Mesenchymal stem cell (in vitro differentiated cells and primary cell): ENCODE results near the gene CTXN2.

ENCODE experiments used
- DNase-seq: peaks from one replicate; pipeline ENCODE4 v3.0.0-alpha.2; 2013
- H2AFZ ChIP-seq: one replicate; pipeline ENCODE4 v1.6.1; 2013; ENCODE audit warnings: low read depth, mild to moderate bottlenecking, control low read depth, inconsistent platforms, low read length, moderate library complexity
- H2AK5ac ChIP-seq: 2 replicates; pipeline ENCODE4 v1.6.1; 2013; ENCODE audit warnings: low read length, moderate library complexity, mild to moderate bottlenecking, inconsistent platforms; ENCODE audit not compliant: severe bottlenecking
- H2BK120ac ChIP-seq: one replicate; pipeline ENCODE4 v1.6.1; 2013; ENCODE audit warnings: low read depth, mild to moderate bottlenecking, inconsistent platforms, low read length, moderate library complexity
- H2BK12ac ChIP-seq, 2 experiments: one replicate each; pipeline ENCODE4 v1.6.1; 2013; ENCODE audit warnings: inconsistent platforms in 2 of 2, low read length in 2 of 2, mild to moderate bottlenecking in 2 of 2, moderate library complexity in 2 of 2, control low read depth in 1 of 2
- H2BK15ac ChIP-seq: one replicate; pipeline ENCODE4 v1.6.1; 2013; ENCODE audit warnings: mild to moderate bottlenecking, low read depth, inconsistent platforms; ENCODE audit not compliant: poor library complexity, severe bottlenecking
- H2BK5ac ChIP-seq: 2 replicates; pipeline ENCODE4 v1.6.1; 2013; ENCODE audit warnings: low read depth, mild to moderate bottlenecking, low read length, control low read depth, inconsistent platforms; ENCODE audit not compliant: poor library complexity, severe bottlenecking
- H3K14ac ChIP-seq, 2 experiments: one replicate each; pipeline ENCODE4 v1.6.1; 2013; ENCODE audit warnings: inconsistent platforms in 2 of 2, low read length in 2 of 2, control low read depth in 1 of 2, mild to moderate bottlenecking in 1 of 2, moderate library complexity in 1 of 2
- H3K18ac ChIP-seq, 2 experiments: one replicate each; pipeline ENCODE4 v1.6.1; 2013; ENCODE audit warnings: inconsistent platforms in 2 of 2, low read length in 2 of 2, control low read depth in 1 of 2, low read depth in 1 of 2, mild to moderate bottlenecking in 1 of 2
- H3K23ac ChIP-seq, 2 experiments: one replicate each; pipeline ENCODE4 v1.6.1; 2013; ENCODE audit warnings: inconsistent platforms in 2 of 2, low read length in 2 of 2, mild to moderate bottlenecking in 2 of 2, moderate library complexity in 2 of 2, control low read depth in 1 of 2
- H3K27ac ChIP-seq: 2 replicates; pipeline ENCODE4 v1.5.1; 2013; ENCODE audit warnings: mild to moderate bottlenecking, moderate library complexity, low read length, control low read depth, inconsistent platforms; ENCODE audit not compliant: poor library complexity, severe bottlenecking
- H3K27me3 ChIP-seq, 2 experiments: 2 replicates each; pipeline versions ENCODE4 v1.6.1 to v1.7.0; 2013; ENCODE audit warnings: low read length in 2 of 2, mild to moderate bottlenecking in 2 of 2, moderate library complexity in 2 of 2, control low read depth in 1 of 2, inconsistent platforms in 1 of 2; ENCODE audit not compliant: control insufficient read depth in 1 of 2, insufficient read depth in 1 of 2
- H3K36me3 ChIP-seq, 2 experiments: 2 replicates each; pipeline versions ENCODE4 v1.6.1 to v1.7.0; 2013; ENCODE audit warnings: low read length in 2 of 2, control low read depth in 1 of 2, inconsistent platforms in 1 of 2, low read depth in 1 of 2, mild to moderate bottlenecking in 1 of 2; ENCODE audit not compliant: insufficient read depth in 2 of 2, control insufficient read depth in 1 of 2
- H3K4ac ChIP-seq, 2 experiments: one replicate each; pipeline ENCODE4 v1.6.1; 2013; ENCODE audit warnings: inconsistent platforms in 2 of 2, low read length in 2 of 2, mild to moderate bottlenecking in 2 of 2, moderate library complexity in 2 of 2, control low read depth in 1 of 2, low read depth in 1 of 2
- H3K4me1 ChIP-seq: 2 replicates; pipeline ENCODE4 v1.6.1; 2013; ENCODE audit warnings: low read depth, low read length, control low read depth; ENCODE audit not compliant: control insufficient read depth, insufficient read depth
- H3K4me2 ChIP-seq: 2 replicates; pipeline ENCODE4 v1.6.1; 2013; ENCODE audit warnings: low read length, mild to moderate bottlenecking, inconsistent platforms; ENCODE audit not compliant: poor library complexity, severe bottlenecking
- H3K4me3 ChIP-seq, 2 experiments: 2 replicates each; pipeline versions ENCODE4 v1.5.1 to v1.7.0; 2013; ENCODE audit warnings: low read length in 2 of 2, mild to moderate bottlenecking in 2 of 2, control low read depth in 1 of 2, low read depth in 1 of 2; ENCODE audit not compliant: insufficient read depth in 1 of 2
- H3K79me1 ChIP-seq: replicated peaks from 2 replicates; pipeline ENCODE4 v1.6.1; 2013; ENCODE audit warnings: mild to moderate bottlenecking, control low read depth, low read length, inconsistent platforms; ENCODE audit not compliant: poor library complexity, severe bottlenecking
- H3K9ac ChIP-seq: 2 replicates; pipeline ENCODE4 v1.7.0; 2013; ENCODE audit warnings: mild to moderate bottlenecking, low read length, moderate library complexity
- H3K9me3 ChIP-seq: 2 replicates; pipeline ENCODE4 v1.7.0; 2013; ENCODE audit warnings: mild to moderate bottlenecking, low read length; ENCODE audit not compliant: control insufficient read depth
- H4K8ac ChIP-seq: one replicate; pipeline ENCODE4 v1.6.1; 2013; ENCODE audit warnings: inconsistent platforms, mild to moderate bottlenecking, low read length, moderate library complexity
- H4K91ac ChIP-seq: one replicate; pipeline ENCODE4 v1.6.1; 2013; ENCODE audit warnings: mild to moderate bottlenecking, low read length, inconsistent platforms
- WGBS: methylation state at CpG from one replicate; pipeline ENCODE4 v1.1.7; 2013; ENCODE audit warnings: mixed read lengths; 5-methylcytosine and 5-hydroxymethylcytosine counted together

The CTXN2 gene

DNA sequence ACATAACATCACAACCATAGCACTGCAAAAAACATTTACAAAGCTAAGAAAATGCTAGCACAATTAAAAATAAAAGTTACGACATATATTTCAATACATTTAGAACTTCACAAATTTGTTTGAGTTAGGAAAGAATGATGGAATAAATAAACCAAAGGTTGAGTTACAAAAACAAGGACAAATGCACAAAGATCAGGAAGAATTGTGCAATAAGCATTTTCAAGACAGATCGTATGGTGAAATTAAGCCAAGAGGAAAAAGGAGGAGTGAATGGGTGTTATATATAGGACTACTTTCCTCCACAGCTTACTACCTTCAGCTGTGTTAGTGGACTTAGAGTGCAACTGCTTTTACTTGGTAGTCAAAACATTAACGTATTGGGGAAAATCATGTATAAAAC lies 5.9 kb upstream of the CTXN2 start:
- Histone ChIP-seq H4K91ac (no peak overlapping the region), H3K27me3 (peaks cover 0 to 11% of the 10 kb centered on the region in 2 experiments), H3K79me1 (no peaks in the 10 kb centered on the region), H2AK5ac (no peak overlapping the region), H3K9me3 (no peaks in the 10 kb centered on the region), H2BK5ac (no peak overlapping the region), H3K4me3 (no peak overlapping the region), H3K18ac (no peak overlapping the region), H3K4me2 (no peak overlapping the region), H3K4me1 (no peaks in the 10 kb centered on the region), H4K8ac (no peak overlapping the region), H3K36me3 (no peaks in the 10 kb centered on the region), H3K27ac (no peak overlapping the region), H3K14ac (no peak overlapping the region), H2AFZ (no peak overlapping the region), H2BK15ac (no peak overlapping the region), H3K9ac (no peak overlapping the region), H3K4ac (no peak overlapping the region), H3K23ac (no peak overlapping the region), H2BK12ac (no peak overlapping the region), H2BK120ac (no peak overlapping the region)
- DNase-seq, result no peak
- WGBS, result 83% methylated on average over 2 of the region's 3 CpGs

DNA sequence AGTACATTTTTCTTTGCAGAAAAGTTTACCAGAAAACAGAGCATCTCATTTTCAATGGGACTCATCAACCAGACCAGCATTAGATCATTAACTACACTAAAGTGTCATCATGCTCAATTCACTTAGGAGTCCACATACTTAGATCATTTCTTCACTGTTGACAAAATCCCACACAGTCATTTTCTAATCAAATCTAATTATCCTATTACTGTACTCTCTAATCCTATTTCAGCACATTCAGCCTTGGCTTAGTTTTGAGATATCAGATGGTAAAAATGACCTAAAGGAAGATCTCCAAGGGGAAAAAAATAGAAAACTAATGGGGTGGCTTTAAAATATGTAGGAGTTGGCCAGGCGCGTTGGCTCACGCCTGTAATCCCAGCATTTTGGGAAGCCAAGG lies 5.2 kb upstream of the CTXN2 start:
- H3K4me2 ChIP-seq, result no peak overlapping the region
- no peaks in the 10 kb centered on the region for H3K4me1 ChIP-seq
- H2AFZ ChIP-seq, result no peak overlapping the region
- no peak overlapping the region for H2AK5ac ChIP-seq
- no peak overlapping the region for H2BK15ac ChIP-seq
- 97% methylated on average over 3 of the region's 3 CpGs for WGBS
- H3K9ac ChIP-seq, result no peak overlapping the region
- H3K79me1 ChIP-seq, result no peaks in the 10 kb centered on the region
- H3K27ac ChIP-seq, result no peak overlapping the region
- H2BK12ac ChIP-seq, result no peak overlapping the region
- H3K14ac ChIP-seq, result no peak overlapping the region
- H4K8ac ChIP-seq, result no peak overlapping the region
- peaks cover 0 to 12% of the 10 kb centered on the region in 2 experiments for H3K27me3 ChIP-seq
- H3K9me3 ChIP-seq, result no peaks in the 10 kb centered on the region
- H4K91ac ChIP-seq, result no peak overlapping the region
- no peak for DNase-seq
- H3K4me3 ChIP-seq, result no peak overlapping the region
- H2BK5ac ChIP-seq, result no peak overlapping the region
- no peak overlapping the region for H2BK120ac ChIP-seq
- H3K36me3 ChIP-seq, result no peaks in the 10 kb centered on the region
- no peak overlapping the region for H3K23ac ChIP-seq
- no peak overlapping the region for H3K4ac ChIP-seq
- H3K18ac ChIP-seq, result no peak overlapping the region

DNA sequence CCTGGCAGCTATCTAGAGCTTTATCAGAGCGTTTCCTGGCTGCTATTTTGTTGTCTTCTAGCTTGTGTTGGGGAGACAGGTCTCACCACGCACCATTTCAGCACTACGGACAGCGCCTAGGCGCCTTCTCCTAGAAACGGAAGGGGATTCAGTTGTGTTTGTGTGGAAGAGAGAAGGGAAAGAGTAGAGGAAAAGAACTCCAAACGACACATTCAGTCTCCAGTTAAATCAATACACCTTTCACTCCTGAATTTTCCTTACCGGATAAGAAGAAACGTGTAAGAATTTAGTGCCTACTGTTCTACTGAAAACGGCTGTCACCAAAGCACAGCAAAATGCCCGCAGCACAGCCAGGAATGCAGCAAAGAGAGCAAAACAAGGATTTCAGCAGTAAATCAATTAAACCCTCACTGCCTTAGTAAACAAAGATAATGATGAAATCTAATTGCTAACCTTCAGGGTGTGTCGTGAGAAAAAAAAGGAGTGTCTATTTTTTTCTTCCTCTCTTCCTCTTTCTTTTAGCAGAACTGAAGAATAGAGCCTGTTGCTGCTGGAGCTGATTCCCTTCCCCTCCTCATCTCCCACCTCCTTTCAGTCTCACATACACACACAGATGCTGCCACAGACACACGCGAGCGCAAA lies 412 bp upstream of the CTXN2 start:
- Histone ChIP-seq H2BK5ac (no peak overlapping the region), H2BK120ac (no peak overlapping the region), H3K9me3 (no peaks in the 10 kb centered on the region), H3K4me1 (peaks cover 6% of the 10 kb centered on the region), H3K36me3 (no peaks in the 10 kb centered on the region), H2AK5ac (no peak overlapping the region), H3K14ac (no peak overlapping the region), H3K9ac (no peak overlapping the region), H4K8ac (no peak overlapping the region), H3K4ac (no peak overlapping the region), H3K27me3 (peaks cover 8 to 17% of the 10 kb centered on the region in 2 experiments), H2BK12ac (no peak overlapping the region), H4K91ac (no peak overlapping the region), H2BK15ac (no peak overlapping the region), H3K23ac (no peak overlapping the region), H3K27ac (no peak overlapping the region), H3K79me1 (no peaks in the 10 kb centered on the region), H3K4me2 (no peak overlapping the region), H3K18ac (no peak overlapping the region), H3K4me3 (peak overlapping the region in 1 of 2 experiments; percentile 41), H2AFZ (no peak overlapping the region)
- 7% methylated on average over 10 of the region's 15 CpGs for WGBS
- DNase-seq, result peak; percentile 80

DNA sequence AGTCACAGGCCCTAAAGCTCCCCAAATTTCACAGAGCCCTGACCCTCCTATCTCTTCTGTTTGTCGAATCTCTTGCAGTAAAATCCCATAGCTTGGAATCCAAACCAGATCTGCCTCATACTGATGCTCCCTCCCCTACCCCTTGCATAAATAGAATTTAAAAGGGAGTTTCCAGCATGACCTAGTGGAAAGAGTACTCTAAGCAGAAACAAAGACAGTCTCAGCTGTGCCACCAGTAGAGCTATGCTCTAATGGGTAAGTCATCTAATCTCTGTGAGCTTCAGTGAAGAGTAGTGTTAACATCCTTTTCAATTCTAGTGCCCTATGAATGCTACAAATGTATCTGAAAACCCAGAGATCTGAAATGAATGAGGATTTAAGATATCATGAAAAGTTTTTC lies 10.6 kb downstream of the CTXN2 start:
- Histone ChIP-seq H4K8ac (no peak overlapping the region), H3K4ac (no peak overlapping the region), H3K27ac (no peak overlapping the region), H3K36me3 (no peaks in the 10 kb centered on the region), H3K14ac (no peak overlapping the region), H4K91ac (no peak overlapping the region), H3K4me3 (no peak overlapping the region), H3K9me3 (no peaks in the 10 kb centered on the region), H3K9ac (no peak overlapping the region), H3K23ac (no peak overlapping the region), H2BK15ac (no peak overlapping the region), H2AK5ac (no peak overlapping the region), H2AFZ (no peak overlapping the region), H3K18ac (no peak overlapping the region), H3K79me1 (no peaks in the 10 kb centered on the region), H2BK5ac (no peak overlapping the region), H3K4me1 (no peaks in the 10 kb centered on the region), H3K4me2 (no peak overlapping the region), H3K27me3 (peaks cover 0 to 5% of the 10 kb centered on the region in 2 experiments), H2BK120ac (no peak overlapping the region), H2BK12ac (no peak overlapping the region)
- WGBS, result 50% methylated on average over 1 of the region's 1 CpG
- no peak for DNase-seq
